Astrocyte of the cerebellum (primary cell): ENCODE data around the gene LNX2.

Experiments used
- DNase-seq: peaks from one replicate; pipeline ENCODE4 v3.0.0-alpha.2; 2011; ENCODE audit warnings: low read depth
- H3K4me3 ChIP-seq: 2 replicates; pipeline ENCODE4 v1.5.1; 2011; ENCODE audit warnings: mild to moderate bottlenecking, low read depth, low read length, moderate library complexity
- CTCF ChIP-seq: IDR thresholded peaks from 2 replicates; pipeline ENCODE4 v1.5.1; 2012; ENCODE audit warnings: low read length, low read depth, moderate library complexity, mild to moderate bottlenecking; ENCODE audit errors: missing control alignments
- in situ Hi-C: cut with HindIII; loops from 2 replicates; pipeline ENCODE4 v1.10.0; 2017; ENCODE audit warnings: low sequenced_read_pairs

LNX2 gene

GRCh38 chr13:27549406-27549981 lies 70.8 kb downstream of the LNX2 start:
- TF ChIP-seq CTCF = no peak
- H3K4me3 ChIP-seq = no peak overlapping the region
- no peak for DNase-seq
- in situ Hi-C loops = no loop called here

GRCh38 chr13:27542220-27542619 lies 78.1 kb downstream of the LNX2 start:
- H3K4me3 ChIP-seq = no peak overlapping the region
- no peak for DNase-seq
- no peak for TF ChIP-seq CTCF
- in situ Hi-C loops = no loop called here

- in situ Hi-C loops = no loop called here
Observed at GRCh38 chr13:27541386-27541785, 78.9 kb downstream of the LNX2 start.

GRCh38 chr13:27536361-27537101 lies 83.8 kb downstream of the LNX2 start:
- H3K4me3 ChIP-seq = no peak overlapping the region
- TF ChIP-seq CTCF = no peak
- in situ Hi-C loops = no loop called here
- DNase-seq = no peak

More at GRCh38 chr13:27541386-27541785, 78.9 kb downstream of the LNX2 start:
- no peak for TF ChIP-seq CTCF
- no peak for DNase-seq
- no peak overlapping the region for H3K4me3 ChIP-seq

GRCh38 chr13:27535546-27535945 lies 84.8 kb downstream of the LNX2 start:
- no peak for TF ChIP-seq CTCF
- in situ Hi-C loops = no loop called here
- no peak for DNase-seq
- H3K4me3 ChIP-seq = no peak overlapping the region

- no peak for DNase-seq
- TF ChIP-seq CTCF = no peak
- in situ Hi-C loops = no loop called here
- H3K4me3 ChIP-seq = no peak overlapping the region
Observed at GRCh38 chr13:27534981-27535380, 85.3 kb downstream of the LNX2 start.
